Activated CD8-positive, alpha-beta memory T cell treated with anti-CD3 and anti-CD28 coated beads, Interleukin-2, amount 10 ng/mL, durations not matched to agents 7 days and 5 days (primary cell): ENCODE data around the gene RPAIN. TPM values are rescaled to one million over a fixed set of nuclear protein-coding genes. Genes with fewer than 3 reads are reported as not detected.
"Not testable (repeated sequence)": the region's sequence is repeated elsewhere in the genome, so short reads cannot be mapped to it uniquely, and the experiment has no call there.

ENCODE experiments used
- ATAC-seq: fragments of 150-1000 bp; cut with Tn5 transposase; one replicate; pipeline ENCODE4 v1.10.0; 2021; ENCODE audit warnings: moderate library complexity
- CTCF ChIA-PET: fragments of 350-600 bp; sonication (Branson Sonifier 250); formaldehyde crosslinking; loops from one replicate; lab custom pipeline; 2021; ENCODE audit warnings: antibody characterized with exemption; lab: Charles Lee
- DNase-seq: peaks from one replicate; pipeline ENCODE4 v3.0.0-alpha.2; 2020
- H3K27ac Mint-ChIP-seq: one replicate; pipeline ENCODE4 v1.8.0; 2021; ENCODE audit warnings: mild to moderate bottlenecking, mixed read lengths
- H3K27me3 Mint-ChIP-seq: one replicate; pipeline ENCODE4 v1.8.0; 2021; ENCODE audit warnings: mixed read lengths
- H3K36me3 Mint-ChIP-seq: one replicate; pipeline ENCODE4 v1.8.0; 2021; ENCODE audit warnings: mild to moderate bottlenecking, mixed read lengths
- H3K4me1 Mint-ChIP-seq: one replicate; pipeline ENCODE4 v1.8.0; 2021; ENCODE audit warnings: mixed read lengths
- H3K4me3 Mint-ChIP-seq: one replicate; pipeline ENCODE4 v1.8.0; 2021; ENCODE audit warnings: mild to moderate bottlenecking, moderate library complexity, mixed read lengths
- H3K9me3 Mint-ChIP-seq: one replicate; pipeline ENCODE4 v1.8.0; 2022; ENCODE audit warnings: low read depth, mixed read lengths
- total RNA-seq, 2 experiments: library from RNA; stranded (reverse); gene quantifications; one replicate each; pipeline ENCODE4 v1.2.3, GENCODE V29; 2021

Gene RPAIN
- total RNA-seq, 2 experiments from 2014 or later = 50.7 to 55.5 TPM

GRCh38 chr17:5434984-5435383, 15.0 kb downstream of the RPAIN start:
- H3K27ac Mint-ChIP-seq = no peak overlapping the region
- CTCF ChIA-PET = interaction anchor here (0.8 kb wide), 1 partner anchor 16 kb away, joined by 3 read pairs; the partner anchor contains the start of gene NUP88
- peaks cover 53% of the 10 kb centered on the region for H3K36me3 Mint-ChIP-seq

GRCh38 chr17:5435781-5436315, 15.9 kb downstream of the RPAIN start:
- ATAC-seq, H3K9me3 Mint-ChIP-seq, H3K4me3 Mint-ChIP-seq, H3K27me3 Mint-ChIP-seq, DNase-seq: not testable (repeated sequence)
- CTCF ChIA-PET = interaction anchor here (1.7 kb wide), 1 partner anchor 33 kb away, joined by 4 read pairs; the partner anchor contains the start of gene DHX33
- Mint-ChIP-seq H3K4me1 (peaks cover 49% of the 10 kb centered on the region), H3K27ac (peak overlapping the region; percentile 45), H3K36me3 (peaks cover 48% of the 10 kb centered on the region)

More at GRCh38 chr17:5434984-5435383, 15.0 kb downstream of the RPAIN start:
- DNase-seq (no peak), ATAC-seq (no peak)
- H3K27me3 Mint-ChIP-seq = no peaks in the 10 kb centered on the region
- H3K4me3 Mint-ChIP-seq = no peak overlapping the region
- H3K4me1 Mint-ChIP-seq = peaks cover 51% of the 10 kb centered on the region
- H3K9me3 Mint-ChIP-seq = no peaks in the 10 kb centered on the region

GRCh38 chr17:5437721-5438317, 17.8 kb downstream of the RPAIN start:
- ATAC-seq (no peak), DNase-seq (no peak)
- Mint-ChIP-seq H3K27me3 (no peaks in the 10 kb centered on the region), H3K4me1 (peaks cover 43% of the 10 kb centered on the region), H3K36me3 (peaks cover 38% of the 10 kb centered on the region), H3K9me3 (no peaks in the 10 kb centered on the region), H3K27ac (peak overlapping the region; percentile 85), H3K4me3 (peak overlapping the region; percentile 88)
- CTCF ChIA-PET = interaction anchor here (0.6 to 5.7 kb wide), 9 partner anchors 11 to 1816 kb away, joined by 3 to 74 read pairs (median 11); partner anchors contain the start of genes DHX33, NUP88, RABEP1 and RPAIN

- no peaks in the 10 kb centered on the region for H3K27me3 Mint-ChIP-seq
- H3K9me3 Mint-ChIP-seq = no peaks in the 10 kb centered on the region
- H3K4me1 Mint-ChIP-seq = peaks cover 43% of the 10 kb centered on the region
- peaks cover 34% of the 10 kb centered on the region for H3K36me3 Mint-ChIP-seq
- H3K27ac Mint-ChIP-seq = peak within 1 kb of the TSS; percentile 93
- CTCF ChIA-PET = interaction anchor here (0.6 to 5.7 kb wide), 35 partner anchors 10 to 1000 kb away, joined by 3 to 74 read pairs (median 4); partner anchors contain the start of genes DERL2, DHX33, MIS12 and NLRP1
- DNase-seq (peak; percentile 94), ATAC-seq (peak; percentile 94)
- peak within 1 kb of the TSS; percentile 88 for H3K4me3 Mint-ChIP-seq
These were observed 18.9 kb downstream of the RPAIN start, which contains the start of gene C1QBP for GRCh38 chr17:5438716-5439445. Gene C1QBP, minus strand, starts transcription at chr17:5439155. Its CDS starts 82 bp downstream, at chr17:5439073.

GRCh38 chr17:5439446-5439764, 19.4 kb downstream of the RPAIN start:
- CTCF ChIA-PET = interaction anchor here (0.6 to 5.7 kb wide), 35 partner anchors 10 to 1000 kb away, joined by 3 to 74 read pairs (median 4); partner anchors contain the start of genes DERL2, DHX33, MIS12 and NLRP1
- peaks cover 43% of the 10 kb centered on the region for H3K4me1 Mint-ChIP-seq

GRCh38 chr17:5443728-5444127, 23.7 kb downstream of the RPAIN start:
- Mint-ChIP-seq H3K9me3 (no peaks in the 10 kb centered on the region), H3K36me3 (peaks cover 30% of the 10 kb centered on the region), H3K4me3 (no peak overlapping the region), H3K27ac (no peak overlapping the region), H3K27me3 (no peaks in the 10 kb centered on the region), H3K4me1 (peaks cover 11% of the 10 kb centered on the region)
- ATAC-seq = no peak
- CTCF ChIA-PET = interaction anchor here (1.2 kb wide), 1 partner anchor 252 kb away, joined by 3 read pairs; no protein-coding TSS in a partner anchor
- no peak for DNase-seq

More at GRCh38 chr17:5439446-5439764, 19.4 kb downstream of the RPAIN start:
- Mint-ChIP-seq H3K9me3 (no peaks in the 10 kb centered on the region), H3K36me3 (peaks cover 34% of the 10 kb centered on the region), H3K27me3 (no peaks in the 10 kb centered on the region), H3K27ac (peak overlapping the region; percentile 93), H3K4me3 (peak overlapping the region; percentile 88)
- DNase-seq = no peak
- no peak for ATAC-seq

- H3K9me3 Mint-ChIP-seq = no peaks in the 10 kb centered on the region
- H3K4me3 Mint-ChIP-seq = no peak overlapping the region
- H3K4me1 Mint-ChIP-seq = peaks cover 10% of the 10 kb centered on the region
- no peak for DNase-seq
- CTCF ChIA-PET = no interaction called here
- H3K36me3 Mint-ChIP-seq = peaks cover 32% of the 10 kb centered on the region
- no peak for ATAC-seq
- H3K27me3 Mint-ChIP-seq = no peaks in the 10 kb centered on the region
- no peak overlapping the region for H3K27ac Mint-ChIP-seq
These were observed 24.2 kb downstream of the RPAIN start for GRCh38 chr17:5444209-5444608.

- no peak for DNase-seq
- CTCF ChIA-PET = no interaction called here
- Mint-ChIP-seq H3K9me3 (no peaks in the 10 kb centered on the region), H3K27me3 (no peaks in the 10 kb centered on the region), H3K4me1 (no peaks in the 10 kb centered on the region), H3K4me3 (no peak overlapping the region), H3K27ac (no peak overlapping the region), H3K36me3 (peaks cover 43% of the 10 kb centered on the region)
- no peak for ATAC-seq
These were observed 26.8 kb downstream of the RPAIN start for GRCh38 chr17:5446786-5447185.

GRCh38 chr17:5464717-5465507, 44.9 kb downstream of the RPAIN start:
- H3K27ac Mint-ChIP-seq = no peak overlapping the region
- no peaks in the 10 kb centered on the region for H3K9me3 Mint-ChIP-seq
- CTCF ChIA-PET = interaction anchor here (1.2 to 1.4 kb wide), 3 partner anchors 9 to 26 kb away, joined by 3 to 4 read pairs (median 3); partner anchors contain the start of gene C1QBP
- peak; percentile 31 for DNase-seq
- no peak overlapping the region for H3K4me3 Mint-ChIP-seq
- H3K36me3 Mint-ChIP-seq = peaks cover 18% of the 10 kb centered on the region
- ATAC-seq = no peak
- no peaks in the 10 kb centered on the region for H3K27me3 Mint-ChIP-seq
- H3K4me1 Mint-ChIP-seq = peaks cover 40% of the 10 kb centered on the region

GRCh38 chr17:5466295-5466694, 46.3 kb downstream of the RPAIN start:
- no peak overlapping the region for H3K27ac Mint-ChIP-seq
- H3K36me3 Mint-ChIP-seq = peaks cover 13% of the 10 kb centered on the region
- CTCF ChIA-PET = interaction anchor here (1.1 to 1.4 kb wide), 4 partner anchors 10 to 27 kb away, joined by 3 to 6 read pairs (median 3); partner anchors contain the start of gene C1QBP
- peak overlapping the region; percentile 87 for H3K4me3 Mint-ChIP-seq
- peaks cover 43% of the 10 kb centered on the region for H3K4me1 Mint-ChIP-seq
- ATAC-seq (no peak), DNase-seq (peak; percentile 14)
- no peaks in the 10 kb centered on the region for H3K27me3 Mint-ChIP-seq
- H3K9me3 Mint-ChIP-seq = no peaks in the 10 kb centered on the region

GRCh38 chr17:5467416-5467815, 47.4 kb downstream of the RPAIN start:
- peak overlapping the region; percentile 68 for H3K27ac Mint-ChIP-seq
- no peaks in the 10 kb centered on the region for H3K9me3 Mint-ChIP-seq
- H3K27me3 Mint-ChIP-seq = no peaks in the 10 kb centered on the region
- ATAC-seq = no peak
- peaks cover 42% of the 10 kb centered on the region for H3K4me1 Mint-ChIP-seq
- H3K4me3 Mint-ChIP-seq = peak overlapping the region; percentile 87
- peaks cover 12% of the 10 kb centered on the region for H3K36me3 Mint-ChIP-seq
- CTCF ChIA-PET = interaction anchor here (1.1 to 3.1 kb wide), 4 partner anchors 18 to 31 kb away, joined by 3 to 23 read pairs (median 7); partner anchors contain the start of genes C1QBP, DERL2 and MIS12
- DNase-seq = peak; percentile 39

- Mint-ChIP-seq H3K27ac (peak overlapping the region; percentile 68), H3K4me1 (peaks cover 42% of the 10 kb centered on the region), H3K27me3 (no peaks in the 10 kb centered on the region), H3K9me3 (no peaks in the 10 kb centered on the region), H3K36me3 (peaks cover 13% of the 10 kb centered on the region), H3K4me3 (peak overlapping the region; percentile 87)
- DNase-seq = peak; percentile 43
- CTCF ChIA-PET = interaction anchor here (0.9 to 3.1 kb wide), 5 partner anchors 18 to 31 kb away, joined by 3 to 23 read pairs (median 4); partner anchors contain the start of genes C1QBP, DERL2 and MIS12
- ATAC-seq = peak; percentile 18
These were observed 48.1 kb downstream of the RPAIN start for GRCh38 chr17:5468075-5468473.
